Mesenchymal stem cell (in vitro differentiated cells and primary cell): Measurements from ENCODE around the gene SNAI3.
A peak's percentile ranks its signal among the peaks of the same experiment; 100 is the strongest.

Experiments
- DNase-seq: peaks from one replicate; pipeline ENCODE4 v3.0.0-alpha.2; 2013
- H2AFZ ChIP-seq: one replicate; pipeline ENCODE4 v1.6.1; 2013; ENCODE audit warnings: low read depth, mild to moderate bottlenecking, control low read depth, inconsistent platforms, low read length, moderate library complexity
- H2AK5ac ChIP-seq: 2 replicates; pipeline ENCODE4 v1.6.1; 2013; ENCODE audit warnings: low read length, moderate library complexity, mild to moderate bottlenecking, inconsistent platforms; ENCODE audit not compliant: severe bottlenecking
- H2BK120ac ChIP-seq: one replicate; pipeline ENCODE4 v1.6.1; 2013; ENCODE audit warnings: low read depth, mild to moderate bottlenecking, inconsistent platforms, low read length, moderate library complexity
- H2BK12ac ChIP-seq, 2 experiments: one replicate each; pipeline ENCODE4 v1.6.1; 2013; ENCODE audit warnings: inconsistent platforms in 2 of 2, low read length in 2 of 2, mild to moderate bottlenecking in 2 of 2, moderate library complexity in 2 of 2, control low read depth in 1 of 2
- H2BK15ac ChIP-seq: one replicate; pipeline ENCODE4 v1.6.1; 2013; ENCODE audit warnings: mild to moderate bottlenecking, low read depth, inconsistent platforms; ENCODE audit not compliant: poor library complexity, severe bottlenecking
- H2BK5ac ChIP-seq: 2 replicates; pipeline ENCODE4 v1.6.1; 2013; ENCODE audit warnings: low read depth, mild to moderate bottlenecking, low read length, control low read depth, inconsistent platforms; ENCODE audit not compliant: poor library complexity, severe bottlenecking
- H3K14ac ChIP-seq, 2 experiments: one replicate each; pipeline ENCODE4 v1.6.1; 2013; ENCODE audit warnings: inconsistent platforms in 2 of 2, low read length in 2 of 2, control low read depth in 1 of 2, mild to moderate bottlenecking in 1 of 2, moderate library complexity in 1 of 2
- H3K18ac ChIP-seq, 2 experiments: one replicate each; pipeline ENCODE4 v1.6.1; 2013; ENCODE audit warnings: inconsistent platforms in 2 of 2, low read length in 2 of 2, control low read depth in 1 of 2, low read depth in 1 of 2, mild to moderate bottlenecking in 1 of 2
- H3K23ac ChIP-seq, 2 experiments: one replicate each; pipeline ENCODE4 v1.6.1; 2013; ENCODE audit warnings: inconsistent platforms in 2 of 2, low read length in 2 of 2, mild to moderate bottlenecking in 2 of 2, moderate library complexity in 2 of 2, control low read depth in 1 of 2
- H3K27ac ChIP-seq: 2 replicates; pipeline ENCODE4 v1.5.1; 2013; ENCODE audit warnings: mild to moderate bottlenecking, moderate library complexity, low read length, control low read depth, inconsistent platforms; ENCODE audit not compliant: poor library complexity, severe bottlenecking
- H3K27me3 ChIP-seq, 2 experiments: 2 replicates each; pipeline versions ENCODE4 v1.6.1 to v1.7.0; 2013; ENCODE audit warnings: low read length in 2 of 2, mild to moderate bottlenecking in 2 of 2, moderate library complexity in 2 of 2, control low read depth in 1 of 2, inconsistent platforms in 1 of 2; ENCODE audit not compliant: control insufficient read depth in 1 of 2, insufficient read depth in 1 of 2
- H3K36me3 ChIP-seq, 2 experiments: 2 replicates each; pipeline versions ENCODE4 v1.6.1 to v1.7.0; 2013; ENCODE audit warnings: low read length in 2 of 2, control low read depth in 1 of 2, inconsistent platforms in 1 of 2, low read depth in 1 of 2, mild to moderate bottlenecking in 1 of 2; ENCODE audit not compliant: insufficient read depth in 2 of 2, control insufficient read depth in 1 of 2
- H3K4ac ChIP-seq, 2 experiments: one replicate each; pipeline ENCODE4 v1.6.1; 2013; ENCODE audit warnings: inconsistent platforms in 2 of 2, low read length in 2 of 2, mild to moderate bottlenecking in 2 of 2, moderate library complexity in 2 of 2, control low read depth in 1 of 2, low read depth in 1 of 2
- H3K4me1 ChIP-seq: 2 replicates; pipeline ENCODE4 v1.6.1; 2013; ENCODE audit warnings: low read depth, low read length, control low read depth; ENCODE audit not compliant: control insufficient read depth, insufficient read depth
- H3K4me2 ChIP-seq: 2 replicates; pipeline ENCODE4 v1.6.1; 2013; ENCODE audit warnings: low read length, mild to moderate bottlenecking, inconsistent platforms; ENCODE audit not compliant: poor library complexity, severe bottlenecking
- H3K4me3 ChIP-seq, 2 experiments: 2 replicates each; pipeline versions ENCODE4 v1.5.1 to v1.7.0; 2013; ENCODE audit warnings: low read length in 2 of 2, mild to moderate bottlenecking in 2 of 2, control low read depth in 1 of 2, low read depth in 1 of 2; ENCODE audit not compliant: insufficient read depth in 1 of 2
- H3K79me1 ChIP-seq: replicated peaks from 2 replicates; pipeline ENCODE4 v1.6.1; 2013; ENCODE audit warnings: mild to moderate bottlenecking, control low read depth, low read length, inconsistent platforms; ENCODE audit not compliant: poor library complexity, severe bottlenecking
- H3K9ac ChIP-seq: 2 replicates; pipeline ENCODE4 v1.7.0; 2013; ENCODE audit warnings: mild to moderate bottlenecking, low read length, moderate library complexity
- H3K9me3 ChIP-seq: 2 replicates; pipeline ENCODE4 v1.7.0; 2013; ENCODE audit warnings: mild to moderate bottlenecking, low read length; ENCODE audit not compliant: control insufficient read depth
- H4K8ac ChIP-seq: one replicate; pipeline ENCODE4 v1.6.1; 2013; ENCODE audit warnings: inconsistent platforms, mild to moderate bottlenecking, low read length, moderate library complexity
- H4K91ac ChIP-seq: one replicate; pipeline ENCODE4 v1.6.1; 2013; ENCODE audit warnings: mild to moderate bottlenecking, low read length, inconsistent platforms
- WGBS: methylation state at CpG from one replicate; pipeline ENCODE4 v1.1.7; 2013; ENCODE audit warnings: mixed read lengths; 5-methylcytosine and 5-hydroxymethylcytosine counted together

Gene SNAI3

DNA sequence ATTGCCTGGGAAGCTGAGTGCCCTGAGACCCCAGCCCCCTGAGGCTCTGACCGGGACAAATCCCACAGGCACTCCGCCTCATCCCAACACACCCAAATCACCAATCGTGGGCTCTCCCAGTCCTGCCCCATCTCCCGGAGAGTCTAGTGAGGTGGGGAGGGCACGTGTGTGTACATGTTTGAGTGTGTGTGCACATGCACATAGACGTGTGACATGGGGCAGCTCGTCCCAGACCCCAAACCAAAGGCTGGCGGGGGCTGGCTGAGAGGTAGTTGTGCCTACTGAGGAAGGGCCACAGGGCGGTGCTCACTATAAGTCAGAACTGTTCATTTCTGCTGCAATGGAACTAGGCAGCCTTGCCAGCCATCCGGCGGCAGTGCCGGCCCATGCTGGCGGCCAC lies 8.6 kb downstream of the SNAI3 start:
- Histone ChIP-seq H3K9me3 (no peaks in the 10 kb centered on the region), H3K18ac (no peak overlapping the region), H2AFZ (no peak overlapping the region), H3K4me2 (no peak overlapping the region), H3K79me1 (no peaks in the 10 kb centered on the region), H3K4me3 (no peak overlapping the region), H4K8ac (no peak overlapping the region), H2AK5ac (no peak overlapping the region), H3K14ac (no peak overlapping the region), H3K4ac (no peak overlapping the region), H3K36me3 (peaks cover 18 to 19% of the 10 kb centered on the region in 2 experiments), H3K27ac (no peak overlapping the region), H3K4me1 (peaks cover 8% of the 10 kb centered on the region), H3K9ac (no peak overlapping the region), H3K27me3 (peaks cover 20 to 48% of the 10 kb centered on the region in 2 experiments), H3K23ac (no peak overlapping the region), H2BK12ac (no peak overlapping the region), H2BK120ac (no peak overlapping the region), H2BK15ac (no peak overlapping the region), H4K91ac (no peak overlapping the region), H2BK5ac (no peak overlapping the region)
- DNase-seq, result no peak
- 86% methylated on average over 10 of the region's 13 CpGs for WGBS

DNA sequence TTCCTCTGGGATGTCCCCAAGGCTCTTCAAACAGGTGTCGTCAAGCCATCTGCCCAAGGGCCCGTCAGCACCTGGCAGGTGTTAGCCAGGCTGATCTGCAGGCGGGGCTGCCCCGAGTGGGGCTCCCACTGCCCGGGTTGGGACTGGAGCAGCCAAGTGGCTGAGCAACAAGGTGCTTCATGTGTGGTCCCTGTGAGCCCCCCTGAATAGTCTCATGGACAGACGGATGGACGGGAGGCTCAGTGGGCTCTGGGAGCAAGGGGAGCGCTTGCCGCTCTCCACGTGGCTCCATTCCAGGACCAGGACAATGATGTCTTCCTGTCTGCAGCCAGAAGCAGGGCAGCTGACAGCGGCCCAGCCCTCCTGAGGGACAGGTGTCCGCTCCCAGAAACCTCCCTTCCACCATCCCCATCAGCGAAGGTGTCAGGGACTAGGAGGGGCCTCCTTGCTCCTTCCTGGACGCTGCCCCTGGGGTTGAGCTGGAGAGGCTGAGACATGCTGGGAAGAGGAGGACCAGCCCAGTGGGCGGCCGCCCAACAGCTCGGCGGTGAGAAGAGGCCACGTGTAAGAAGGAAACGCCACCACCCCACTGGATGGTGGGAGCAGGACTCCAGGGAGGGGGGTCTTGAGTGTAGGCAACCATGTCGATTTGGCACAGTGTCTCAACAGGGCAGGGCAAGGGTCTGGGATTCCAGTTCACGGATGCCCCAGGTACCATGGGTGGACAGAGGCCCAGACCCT lies 9.6 kb downstream of the SNAI3 start:
- Histone ChIP-seq H3K18ac (no peak overlapping the region), H3K27ac (no peak overlapping the region), H2BK15ac (no peak overlapping the region), H2BK12ac (no peak overlapping the region), H3K9me3 (no peaks in the 10 kb centered on the region), H4K8ac (no peak overlapping the region), H2AK5ac (no peak overlapping the region), H3K4me1 (peaks cover 8% of the 10 kb centered on the region), H4K91ac (no peak overlapping the region), H3K4ac (no peak overlapping the region), H3K79me1 (no peaks in the 10 kb centered on the region), H3K23ac (no peak overlapping the region), H3K9ac (no peak overlapping the region), H3K4me3 (no peak overlapping the region), H2BK5ac (no peak overlapping the region), H3K14ac (no peak overlapping the region), H3K36me3 (peaks cover 22 to 28% of the 10 kb centered on the region in 2 experiments), H3K4me2 (no peak overlapping the region), H3K27me3 (peaks cover 13 to 41% of the 10 kb centered on the region in 2 experiments), H2BK120ac (no peak overlapping the region), H2AFZ (no peak overlapping the region)
- DNase-seq, result no peak
- 98% methylated on average over 18 of the region's 22 CpGs for WGBS

DNA sequence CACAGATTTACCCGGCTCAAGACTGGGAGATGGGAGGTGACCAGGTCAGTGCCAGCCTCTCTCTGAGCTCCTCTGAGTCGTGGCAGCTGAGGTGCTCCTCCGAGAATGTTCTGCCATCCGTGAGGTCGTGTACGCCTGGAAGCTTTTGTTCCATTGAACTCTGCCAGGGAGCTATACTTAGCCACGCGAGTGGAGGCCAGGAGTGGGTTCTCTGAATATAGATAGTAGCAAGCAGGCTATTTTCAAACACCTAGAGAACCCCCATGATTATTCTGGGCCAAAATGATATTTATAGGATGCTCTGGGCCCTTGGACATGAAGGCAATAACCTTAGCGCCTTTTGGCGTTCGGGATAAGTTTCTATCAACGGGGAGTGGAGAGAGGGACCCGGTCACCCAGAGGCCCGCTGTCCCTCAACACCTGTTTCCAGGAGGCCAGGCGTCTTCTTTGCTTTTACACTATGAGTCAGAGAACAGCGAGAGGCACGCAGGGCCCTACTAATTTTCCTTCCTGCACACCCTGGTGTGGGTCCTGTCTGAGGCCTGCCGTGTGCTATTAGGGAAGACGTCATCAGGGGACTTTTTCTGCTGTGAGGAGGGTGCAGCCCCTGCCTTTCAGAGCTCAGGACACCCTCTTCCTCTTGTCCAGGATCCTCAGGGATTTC lies 12.5 kb downstream of the SNAI3 start:
- 95% methylated on average over 15 of the region's 19 CpGs for WGBS
- H3K9ac ChIP-seq, result no peak overlapping the region
- H3K9me3 ChIP-seq, result no peaks in the 10 kb centered on the region
- H3K4me2 ChIP-seq, result no peak overlapping the region
- no peak overlapping the region for H2BK5ac ChIP-seq
- H4K8ac ChIP-seq, result no peak overlapping the region
- no peak overlapping the region for H3K4ac ChIP-seq
- no peaks in the 10 kb centered on the region for H3K4me1 ChIP-seq
- H2AFZ ChIP-seq, result no peak overlapping the region
- no peak overlapping the region for H3K23ac ChIP-seq
- no peak overlapping the region for H2AK5ac ChIP-seq
- no peak overlapping the region for H2BK15ac ChIP-seq
- H3K4me3 ChIP-seq, result no peak overlapping the region
- H2BK12ac ChIP-seq, result no peak overlapping the region
- peaks cover 24% of the 10 kb centered on the region in 2 experiments for H3K36me3 ChIP-seq
- no peak overlapping the region for H3K27ac ChIP-seq
- no peak overlapping the region for H4K91ac ChIP-seq
- no peak overlapping the region for H2BK120ac ChIP-seq
- no peak for DNase-seq
- H3K27me3 ChIP-seq, result peaks cover 0 to 27% of the 10 kb centered on the region in 2 experiments
- H3K79me1 ChIP-seq, result no peaks in the 10 kb centered on the region
- H3K18ac ChIP-seq, result no peak overlapping the region
- no peak overlapping the region for H3K14ac ChIP-seq

DNA sequence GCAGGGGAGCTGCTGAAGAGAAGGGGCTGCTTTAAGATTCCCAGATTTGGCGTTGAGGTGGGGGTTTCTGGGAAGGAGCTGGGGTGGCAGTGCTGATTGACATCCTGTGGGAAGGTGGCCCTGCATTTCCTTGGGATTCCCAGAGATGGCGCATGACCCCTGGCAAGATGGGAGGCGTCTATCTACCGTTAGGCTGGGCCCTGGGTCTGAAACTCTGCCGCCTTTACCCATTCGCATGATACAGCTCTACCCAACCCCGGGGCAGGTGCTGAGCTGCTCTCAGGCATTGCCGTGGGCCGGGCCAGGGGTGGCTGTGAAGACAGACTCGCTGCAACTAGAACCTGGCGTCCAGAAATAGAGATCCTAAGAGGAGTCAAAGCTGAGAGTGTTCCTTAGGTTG lies 13.5 kb downstream of the SNAI3 start:
- WGBS, result 35% methylated on average over 11 of the region's 11 CpGs
- Histone ChIP-seq H2AK5ac (no peak overlapping the region), H2BK5ac (no peak overlapping the region), H3K4me1 (no peaks in the 10 kb centered on the region), H3K23ac (peak overlapping the region in 1 of 2 experiments; percentile 16), H3K27me3 (peaks cover 0 to 16% of the 10 kb centered on the region in 2 experiments), H2BK120ac (no peak overlapping the region), H4K8ac (no peak overlapping the region), H3K79me1 (no peaks in the 10 kb centered on the region), H3K18ac (no peak overlapping the region), H3K36me3 (peaks cover 24% of the 10 kb centered on the region in 2 experiments), H4K91ac (no peak overlapping the region), H3K27ac (no peak overlapping the region), H3K9ac (no peak overlapping the region), H3K4ac (no peak overlapping the region), H2BK12ac (no peak overlapping the region), H3K14ac (no peak overlapping the region), H2AFZ (no peak overlapping the region), H3K9me3 (no peaks in the 10 kb centered on the region), H3K4me2 (no peak overlapping the region), H3K4me3 (no peak overlapping the region), H2BK15ac (no peak overlapping the region)
- no peak for DNase-seq
